PFSK-1 (cell line): ENCODE results near the gene PRR14.

Experiments
- POLR2AphosphoS5 ChIP-seq: IDR thresholded peaks from 2 replicates; pipeline ENCODE4 v1.6.1; 2012; ENCODE audit warnings: low read depth, mild to moderate bottlenecking, control low read depth, low read length, moderate library complexity
- SIN3A ChIP-seq: IDR thresholded peaks from 2 replicates; pipeline ENCODE4 v1.6.1; 2012; ENCODE audit warnings: mild to moderate bottlenecking, low read length, moderate library complexity, borderline replicate concordance; ENCODE audit not compliant: insufficient read depth
- TF ChIP-seq, protein P1 (sequence below), 2 experiments: IDR thresholded peaks; 2 replicates each; pipeline versions ENCODE4 v1.6.1 to v1.8.0; 2011 to 2012; ENCODE audit warnings: low read depth in 2 of 2, low read length in 2 of 2, control low read depth in 1 of 2, inconsistent platforms in 1 of 2, mild to moderate bottlenecking in 1 of 2, moderate library complexity in 1 of 2; ENCODE audit not compliant: insufficient read depth in 1 of 2

- TF ChIP-seq POLR2AphosphoS5 (no peak), SIN3A (no peak)
- TF ChIP-seq, protein P1, sequence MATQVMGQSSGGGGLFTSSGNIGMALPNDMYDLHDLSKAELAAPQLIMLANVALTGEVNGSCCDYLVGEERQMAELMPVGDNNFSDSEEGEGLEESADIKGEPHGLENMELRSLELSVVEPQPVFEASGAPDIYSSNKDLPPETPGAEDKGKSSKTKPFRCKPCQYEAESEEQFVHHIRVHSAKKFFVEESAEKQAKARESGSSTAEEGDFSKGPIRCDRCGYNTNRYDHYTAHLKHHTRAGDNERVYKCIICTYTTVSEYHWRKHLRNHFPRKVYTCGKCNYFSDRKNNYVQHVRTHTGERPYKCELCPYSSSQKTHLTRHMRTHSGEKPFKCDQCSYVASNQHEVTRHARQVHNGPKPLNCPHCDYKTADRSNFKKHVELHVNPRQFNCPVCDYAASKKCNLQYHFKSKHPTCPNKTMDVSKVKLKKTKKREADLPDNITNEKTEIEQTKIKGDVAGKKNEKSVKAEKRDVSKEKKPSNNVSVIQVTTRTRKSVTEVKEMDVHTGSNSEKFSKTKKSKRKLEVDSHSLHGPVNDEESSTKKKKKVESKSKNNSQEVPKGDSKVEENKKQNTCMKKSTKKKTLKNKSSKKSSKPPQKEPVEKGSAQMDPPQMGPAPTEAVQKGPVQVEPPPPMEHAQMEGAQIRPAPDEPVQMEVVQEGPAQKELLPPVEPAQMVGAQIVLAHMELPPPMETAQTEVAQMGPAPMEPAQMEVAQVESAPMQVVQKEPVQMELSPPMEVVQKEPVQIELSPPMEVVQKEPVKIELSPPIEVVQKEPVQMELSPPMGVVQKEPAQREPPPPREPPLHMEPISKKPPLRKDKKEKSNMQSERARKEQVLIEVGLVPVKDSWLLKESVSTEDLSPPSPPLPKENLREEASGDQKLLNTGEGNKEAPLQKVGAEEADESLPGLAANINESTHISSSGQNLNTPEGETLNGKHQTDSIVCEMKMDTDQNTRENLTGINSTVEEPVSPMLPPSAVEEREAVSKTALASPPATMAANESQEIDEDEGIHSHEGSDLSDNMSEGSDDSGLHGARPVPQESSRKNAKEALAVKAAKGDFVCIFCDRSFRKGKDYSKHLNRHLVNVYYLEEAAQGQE (IDR thresholded peaks at IDR 0.05; ENCODE audit: insufficient read depth in 1 of 2, low read depth in 2 of 2, low read length in 2 of 2), result no peak
Observed at GRCh38 chr16:30664616-30665109, 13.9 kb downstream of the PRR14 start.
